NCI-H460 (cell line): ENCODE measurements around the gene ZCWPW2. TPM values are rescaled to one million over a fixed set of nuclear protein-coding genes. Genes with fewer than 3 reads are reported as not detected.
A peak's percentile ranks its signal among the peaks of the same experiment; 100 is the strongest.

ENCODE experiments used
- DNase-seq: peaks from one replicate; pipeline ENCODE4 v3.0.0-alpha.2; 2016; ENCODE audit warnings: low read depth; ENCODE audit errors: extremely low read depth
- total RNA-seq: library from RNA; depleted of rRNA; stranded (reverse); fragments of >200 nt; shearing (Covaris generic); gene quantifications from 2 replicates; pipeline ENCODE4 v1.2.3, GENCODE V29; 2014

ZCWPW2 gene
- total RNA-seq, 1 experiment from 2014 or later, result 0.22 TPM

GRCh38 chr3:28349469-28350000, 1.0 kb downstream of the ZCWPW2 start:
- DNase-seq, result no peak

GRCh38 chr3:28376424-28376823, 27.9 kb downstream of the ZCWPW2 start:
- no peak for DNase-seq

- DNase-seq, result no peak
Measured at GRCh38 chr3:28386049-28386448, 37.5 kb downstream of the ZCWPW2 start.

- no peak for DNase-seq
Measured at GRCh38 chr3:28388978-28389377, 40.5 kb downstream of the ZCWPW2 start.

- no peak for DNase-seq
Measured at GRCh38 chr3:28399206-28399605, 50.7 kb downstream of the ZCWPW2 start.

- no peak for DNase-seq
Measured at GRCh38 chr3:28406241-28406640, 57.7 kb downstream of the ZCWPW2 start.

- no peak for DNase-seq
Measured at GRCh38 chr3:28449398-28449797, 100.9 kb downstream of the ZCWPW2 start.

- no peak for DNase-seq
Measured at GRCh38 chr3:28462866-28463265, 114.3 kb downstream of the ZCWPW2 start.

- DNase-seq, result no peak
Measured at GRCh38 chr3:28467414-28467813, 118.9 kb downstream of the ZCWPW2 start.

- DNase-seq, result peak; percentile 37
Measured at GRCh38 chr3:28476194-28476593, 127.7 kb downstream of the ZCWPW2 start.

- no peak for DNase-seq
Measured at GRCh38 chr3:28476764-28477163, 128.2 kb downstream of the ZCWPW2 start.

GRCh38 chr3:28485164-28485563, 136.6 kb downstream of the ZCWPW2 start:
- DNase-seq, result no peak

- DNase-seq, result no peak
Measured at GRCh38 chr3:28495301-28495700, 146.8 kb downstream of the ZCWPW2 start.

- no peak for DNase-seq
Measured at GRCh38 chr3:28502397-28502937, 153.9 kb downstream of the ZCWPW2 start.

GRCh38 chr3:28504976-28505375, 156.5 kb downstream of the ZCWPW2 start:
- DNase-seq, result no peak

GRCh38 chr3:28521663-28522062, 173.1 kb downstream of the ZCWPW2 start:
- DNase-seq, result no peak

GRCh38 chr3:28542351-28542750, 193.8 kb downstream of the ZCWPW2 start:
- no peak for DNase-seq

- no peak for DNase-seq
Measured at GRCh38 chr3:28544236-28544635, 195.7 kb downstream of the ZCWPW2 start.

GRCh38 chr3:28544831-28545230, 196.3 kb downstream of the ZCWPW2 start:
- DNase-seq, result no peak

- no peak for DNase-seq
Measured at GRCh38 chr3:28547677-28548076, 199.2 kb downstream of the ZCWPW2 start.

- DNase-seq, result no peak
Measured at GRCh38 chr3:28553175-28553574, 204.7 kb downstream of the ZCWPW2 start.

GRCh38 chr3:28556195-28556594, 207.7 kb downstream of the ZCWPW2 start:
- DNase-seq, result no peak

GRCh38 chr3:28564211-28564610, 215.7 kb downstream of the ZCWPW2 start:
- DNase-seq, result no peak
